Bronchial epithelial cell (primary cell): ENCODE data around the gene EPYC. TPM values are rescaled to one million over a fixed set of nuclear protein-coding genes. Genes with fewer than 3 reads are reported as not detected.
A peak's percentile ranks its signal among the peaks of the same experiment; 100 is the strongest.

Experiments used
- DNase-seq: peaks from one replicate; pipeline ENCODE4 v3.0.0-alpha.2; 2010; ENCODE audit warnings: low read depth
- FAIRE-seq: peaks from 2 replicates; lab custom pipeline; 2011; peaks lifted over from hg19 to GRCh38; lab: Jason Lieb, UNC
- H3K27me3 ChIP-seq: 2 replicates; pipeline ENCODE4 v1.5.1; 2011; ENCODE audit warnings: low read length; ENCODE audit not compliant: control insufficient read depth, insufficient read depth
- H3K36me3 ChIP-seq: 2 replicates; pipeline ENCODE4 v1.5.1; 2011; ENCODE audit warnings: low read length; ENCODE audit not compliant: control insufficient read depth, insufficient read depth
- H3K4me3 ChIP-seq: 2 replicates; pipeline ENCODE4 v1.5.1; 2011; ENCODE audit warnings: mild to moderate bottlenecking, low read depth, low read length, control low read depth
- CTCF ChIP-seq: IDR thresholded peaks from 2 replicates; pipeline ENCODE4 v1.5.1; 2011; ENCODE audit warnings: mild to moderate bottlenecking, moderate library complexity, low read length, control low read depth, inconsistent platforms; ENCODE audit not compliant: insufficient read depth, severe bottlenecking
- total RNA-seq: library from RNA; depleted of rRNA; stranded (reverse); fragments of >200 nt; gene quantifications from 2 replicates; pipeline ENCODE4 v1.2.1, GENCODE V29; 2014

EPYC gene
- total RNA-seq, 1 donor from 2014 or later = not detected

DNA sequence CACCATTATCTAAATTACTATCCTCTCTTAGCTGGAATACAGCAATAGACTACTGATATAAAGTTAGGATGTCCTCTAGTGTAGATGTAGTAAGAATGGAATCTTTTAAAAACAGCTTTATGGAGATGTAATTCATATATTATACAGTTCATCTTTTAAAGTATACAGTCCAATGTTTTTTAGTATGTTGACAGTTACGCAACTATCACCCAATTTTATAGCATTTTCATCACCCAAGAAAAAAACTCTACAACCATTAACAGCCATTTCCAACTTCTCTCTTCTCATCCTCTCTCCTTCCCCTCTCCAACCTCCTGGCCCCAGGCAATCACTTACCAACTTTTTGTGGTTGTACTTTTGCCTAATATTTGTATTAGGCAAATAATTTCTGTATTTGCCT lies 22.6 kb downstream of the EPYC start:
- H3K4me3 ChIP-seq = no peak overlapping the region
- no peaks in the 10 kb centered on the region for H3K36me3 ChIP-seq
- H3K27me3 ChIP-seq = no peaks in the 10 kb centered on the region
- no peak for DNase-seq
- no peak for TF ChIP-seq CTCF
- no peak for FAIRE-seq

- Histone ChIP-seq H3K4me3 (no peak overlapping the region), H3K27me3 (no peaks in the 10 kb centered on the region), H3K36me3 (no peaks in the 10 kb centered on the region)
- FAIRE-seq (no peak), DNase-seq (no peak)
- TF ChIP-seq CTCF = no peak
These were observed 24.8 kb downstream of the EPYC start for GRCh38 chr12:90979951-90980350.

- H3K27me3 ChIP-seq = no peaks in the 10 kb centered on the region
- DNase-seq (no peak), FAIRE-seq (no peak)
- no peak for TF ChIP-seq CTCF
- no peak overlapping the region for H3K4me3 ChIP-seq
- no peaks in the 10 kb centered on the region for H3K36me3 ChIP-seq
These were observed 25.8 kb downstream of the EPYC start for GRCh38 chr12:90979019-90979418.

DNA sequence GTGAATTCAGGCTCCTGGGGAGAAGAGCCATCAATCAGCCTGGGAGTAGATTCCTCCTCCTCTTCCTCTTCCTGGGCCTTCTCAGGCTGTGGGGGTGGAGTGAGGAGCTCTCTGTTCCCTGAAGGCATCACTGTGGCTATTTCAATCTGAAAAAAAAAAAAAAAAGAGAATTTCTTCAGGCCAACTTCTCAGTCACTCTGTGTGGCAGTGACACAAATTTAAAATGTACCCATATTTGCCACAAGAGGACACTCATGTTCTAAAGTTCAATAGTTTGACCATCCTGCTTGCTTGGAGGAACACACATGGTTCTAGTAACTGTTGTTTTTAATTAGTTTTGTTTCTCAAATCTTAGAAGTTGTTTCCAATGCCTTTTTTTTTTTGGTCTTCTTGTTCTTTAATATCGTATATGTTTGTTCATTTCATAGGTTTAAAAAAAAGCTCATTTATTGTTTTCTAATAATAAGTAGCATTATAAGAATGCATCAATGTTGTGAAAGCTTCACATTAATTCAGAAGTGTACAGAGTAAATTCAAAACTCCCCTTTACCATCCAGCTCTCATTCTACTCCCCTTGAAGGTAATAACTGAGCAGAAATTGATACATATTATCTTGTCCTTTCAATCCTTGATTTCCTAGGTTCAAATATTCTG lies 26.5 kb downstream of the EPYC start:
- peak; percentile 49 for DNase-seq
- Histone ChIP-seq H3K36me3 (no peaks in the 10 kb centered on the region), H3K4me3 (no peak overlapping the region), H3K27me3 (no peaks in the 10 kb centered on the region)
- no peak for FAIRE-seq
- TF ChIP-seq CTCF = peak; percentile 57

GRCh38 chr12:90977224-90977623 lies 27.5 kb downstream of the EPYC start:
- TF ChIP-seq CTCF = no peak
- no peak overlapping the region for H3K4me3 ChIP-seq
- no peaks in the 10 kb centered on the region for H3K36me3 ChIP-seq
- no peaks in the 10 kb centered on the region for H3K27me3 ChIP-seq
- FAIRE-seq (no peak), DNase-seq (no peak)

DNA sequence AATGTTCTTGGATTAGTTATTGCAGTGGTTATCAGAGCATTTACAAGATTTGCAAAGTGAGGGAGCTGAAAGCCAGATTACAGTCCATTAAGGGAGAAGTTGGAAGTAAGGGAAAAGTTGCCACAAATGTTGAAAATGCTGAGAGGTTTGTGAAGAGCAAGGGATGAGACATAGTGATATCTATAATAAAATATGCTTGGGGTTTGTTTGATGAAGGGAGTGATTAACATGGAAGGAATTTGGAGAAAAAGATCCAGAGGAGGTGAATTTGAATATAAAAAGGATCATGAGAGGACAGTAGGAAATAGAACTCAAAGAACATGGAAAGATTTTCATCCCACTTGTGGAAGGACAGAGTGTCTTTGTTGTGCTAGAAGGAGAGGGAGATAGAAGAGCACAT lies 30.5 kb downstream of the EPYC start:
- no peaks in the 10 kb centered on the region for H3K27me3 ChIP-seq
- no peak overlapping the region for H3K4me3 ChIP-seq
- no peaks in the 10 kb centered on the region for H3K36me3 ChIP-seq
- DNase-seq (peak; percentile 41), FAIRE-seq (no peak)
- TF ChIP-seq CTCF = no peak
